ENCODE measurements around the gene ORC5.
"Not testable (repeated sequence)": the region's sequence is repeated elsewhere in the genome, so short reads cannot be mapped to it uniquely, and the experiment has no call there.

ORC5 gene

DNA sequence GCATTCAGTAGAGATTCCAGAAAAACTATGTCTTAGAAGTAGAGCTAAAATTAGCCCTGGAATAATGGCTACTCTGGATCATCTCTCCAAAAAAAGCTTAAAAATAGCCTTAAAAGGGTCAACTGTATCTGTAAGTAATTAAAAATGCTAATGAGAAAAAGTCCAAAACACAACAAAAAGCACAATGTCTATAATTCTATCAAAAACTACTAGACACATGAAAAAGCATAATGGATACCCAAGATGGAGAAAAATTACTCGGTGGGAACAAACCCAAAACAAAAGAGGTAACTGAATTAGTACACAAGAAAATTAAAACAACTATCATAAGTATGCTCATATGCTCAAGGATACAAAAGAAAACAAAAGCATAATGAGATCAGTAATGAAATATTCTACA, 15.4 kb downstream of the ORC5 start:
- no peak for DNase-seq (ENCODE audit: extremely low read depth in 1 of 2, low read depth in 1 of 2)

DNA sequence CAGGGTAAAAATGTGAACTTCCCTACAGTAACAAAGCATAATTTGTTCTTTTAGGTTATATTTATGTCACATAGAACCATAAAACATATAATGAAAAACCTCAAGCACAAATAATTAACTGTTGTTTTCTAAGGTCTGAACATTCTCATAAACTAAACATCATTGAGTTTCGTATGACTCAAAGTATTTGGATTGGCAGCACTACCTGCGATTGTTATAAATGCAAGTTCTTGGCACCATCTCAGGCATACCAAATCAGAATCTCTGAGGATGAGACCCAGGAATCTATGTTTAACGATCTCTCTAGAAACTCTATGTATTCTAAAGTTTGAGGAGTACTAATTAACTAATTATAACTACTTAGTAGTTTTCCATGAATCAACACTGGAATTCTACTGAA, 22.5 kb downstream of the ORC5 start:
- DNase-seq (ENCODE audit: extremely low read depth in 1 of 2, low read depth in 1 of 2), result no peak

DNA sequence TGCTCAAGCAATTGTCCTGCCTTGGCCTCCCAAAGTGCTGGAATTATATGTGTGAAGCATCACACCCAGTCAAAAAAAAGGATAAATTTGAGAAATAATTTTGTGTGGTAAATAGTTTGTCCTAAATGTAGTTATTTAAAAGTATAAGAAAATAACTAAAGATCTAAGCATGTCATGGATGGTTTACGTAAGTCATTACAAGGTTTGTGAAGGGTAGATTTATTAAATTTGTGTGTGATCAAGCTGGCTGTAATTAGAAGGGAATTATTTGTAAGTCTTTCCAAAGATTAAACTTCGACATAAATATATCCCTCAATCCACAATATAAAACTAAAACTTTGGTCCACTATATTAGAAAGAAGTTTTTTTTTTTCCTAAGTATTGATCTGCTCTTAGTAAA, 28.6 kb downstream of the ORC5 start:
- no peak for DNase-seq (ENCODE audit: extremely low read depth in 1 of 2, low read depth in 1 of 2)

DNA sequence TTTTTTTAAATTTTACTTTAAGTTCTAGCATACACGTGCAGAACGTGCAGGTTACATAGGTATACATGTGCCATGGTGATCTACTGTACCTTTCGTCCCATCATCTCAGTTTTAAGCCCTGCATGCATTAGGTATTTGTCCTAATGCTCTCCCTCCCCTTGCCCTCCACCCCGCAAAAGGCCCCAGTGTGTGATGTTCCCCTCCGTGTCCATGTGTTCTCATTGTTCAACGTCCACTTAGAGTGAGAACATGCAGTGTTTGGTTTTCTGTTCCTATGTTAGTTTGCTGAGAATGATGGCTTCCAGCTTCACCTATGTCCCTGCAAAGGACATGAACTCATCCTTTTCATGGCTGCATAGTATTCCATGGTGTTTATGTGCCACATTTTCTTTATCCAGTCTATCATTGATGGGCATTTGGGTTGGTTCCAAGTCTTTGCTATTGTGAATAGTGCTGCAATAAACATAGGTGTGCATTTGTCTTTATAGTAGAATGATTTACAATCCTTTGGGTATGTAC, 30.2 kb downstream of the ORC5 start:
- DNase-seq (ENCODE audit: extremely low read depth in 1 of 2, low read depth in 1 of 2), result not testable (repeated sequence)

DNA sequence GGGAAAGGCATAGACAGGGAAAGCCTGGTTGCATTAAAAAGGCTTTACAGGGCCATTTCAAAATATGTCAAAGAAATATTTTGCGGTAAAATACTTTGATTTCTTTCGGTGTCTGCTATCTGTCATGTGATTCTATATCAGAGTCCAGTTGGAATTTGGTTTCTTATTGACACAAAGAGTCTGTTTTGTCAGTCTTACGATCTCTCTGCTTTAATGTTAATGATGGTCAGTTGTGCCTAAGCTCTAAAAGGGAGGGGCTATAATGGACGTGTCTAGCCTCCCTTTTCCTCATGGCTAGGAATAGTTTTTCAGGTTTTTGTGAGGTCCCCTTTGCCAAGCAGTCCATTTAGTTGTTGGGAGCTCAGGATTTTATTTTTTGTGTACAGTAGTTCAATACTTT, 31.5 kb downstream of the ORC5 start:
- no peak for DNase-seq (ENCODE audit: extremely low read depth in 1 of 2, low read depth in 1 of 2)

DNA sequence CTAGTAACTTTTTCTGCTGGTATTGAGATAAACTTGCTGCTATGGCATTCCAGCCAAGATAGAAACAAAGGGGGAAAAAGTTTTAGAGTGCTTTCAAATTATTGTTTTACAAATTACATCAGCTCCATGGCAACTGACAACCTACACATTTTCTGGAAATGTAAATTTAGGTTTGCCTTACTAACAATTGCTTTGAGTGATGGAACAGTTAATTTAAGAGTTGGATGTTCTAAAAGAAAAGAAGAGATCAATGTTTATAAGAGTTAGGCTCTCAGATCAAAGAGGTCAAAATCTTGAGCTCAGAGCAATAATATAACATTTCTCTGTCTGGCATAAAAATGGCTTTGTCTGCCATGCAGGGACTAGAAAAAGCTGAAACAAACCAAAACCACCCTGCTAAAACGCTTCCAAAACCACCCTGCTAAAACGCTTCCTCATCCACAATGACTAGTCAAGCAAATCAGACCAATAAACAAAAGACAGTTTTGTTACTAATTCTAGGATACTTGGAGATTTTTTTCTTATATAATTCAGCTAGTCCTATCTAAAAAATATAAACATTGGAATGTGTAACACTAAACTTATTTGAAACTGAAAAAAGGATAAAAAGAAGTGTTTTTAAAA, 32.3 kb downstream of the ORC5 start:
- no peak for DNase-seq (ENCODE audit: extremely low read depth in 1 of 2, low read depth in 1 of 2)

DNA sequence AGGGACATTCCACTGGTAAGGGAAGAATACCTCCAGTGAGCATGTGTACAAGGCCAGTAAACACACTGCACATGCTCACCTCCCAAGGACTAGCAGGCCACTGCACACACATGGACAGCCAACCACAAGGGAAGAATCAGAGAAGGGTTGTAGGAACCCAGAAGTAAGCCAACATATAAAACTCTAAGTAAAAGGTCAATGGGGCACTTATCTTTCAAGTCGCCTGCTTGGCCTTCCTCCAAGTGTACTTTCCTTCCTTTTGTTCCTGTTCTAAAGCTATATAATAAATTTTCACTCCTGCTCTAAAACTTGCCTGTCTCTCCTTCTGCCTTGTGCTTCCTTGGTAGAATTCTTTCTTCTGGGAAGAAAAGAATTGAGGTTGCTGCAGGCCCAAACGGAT, 33.0 kb downstream of the ORC5 start:
- DNase-seq (ENCODE audit: extremely low read depth in 1 of 2, low read depth in 1 of 2), result no peak

DNA sequence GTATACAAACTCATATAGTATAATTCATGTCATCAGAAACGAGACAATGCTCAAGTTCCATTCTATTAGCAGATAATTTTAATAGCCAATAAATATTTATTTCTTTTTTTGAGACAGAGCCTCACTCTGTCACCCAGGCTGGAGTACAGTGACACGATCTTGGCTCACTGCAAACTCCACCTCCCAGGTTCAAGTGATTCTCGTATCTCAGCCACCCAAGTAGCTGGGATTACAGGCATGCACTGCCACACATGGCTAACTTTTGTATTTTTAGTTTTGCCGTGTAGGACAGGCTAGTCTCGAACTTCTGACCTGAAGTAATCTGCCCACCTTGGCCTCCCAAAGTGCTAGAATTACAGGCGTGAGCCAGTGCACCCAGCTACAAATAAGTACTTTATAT, 45.7 kb downstream of the ORC5 start:
- DNase-seq (ENCODE audit: extremely low read depth in 1 of 2, low read depth in 1 of 2), result no peak

DNA sequence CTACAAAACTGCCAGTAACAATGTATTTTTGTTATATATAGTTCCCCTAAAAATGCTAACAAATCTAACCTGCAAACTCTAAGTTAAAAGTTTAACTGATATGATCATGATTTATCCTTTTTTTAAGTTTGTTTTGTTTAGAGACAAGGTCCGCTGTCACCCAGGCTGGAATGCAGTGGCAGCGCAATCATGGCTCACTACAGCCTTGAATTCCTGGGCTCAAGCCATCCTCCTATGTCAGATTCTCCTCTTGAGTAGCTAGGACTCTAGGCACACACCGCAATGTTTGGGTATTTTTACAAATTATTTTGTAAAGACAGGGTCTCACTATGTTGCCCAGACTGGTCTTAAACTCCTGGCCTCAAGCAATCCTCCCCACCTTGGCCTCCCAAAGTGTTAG, 46.6 kb downstream of the ORC5 start:
- no peak for DNase-seq (ENCODE audit: extremely low read depth in 1 of 2, low read depth in 1 of 2)

DNA sequence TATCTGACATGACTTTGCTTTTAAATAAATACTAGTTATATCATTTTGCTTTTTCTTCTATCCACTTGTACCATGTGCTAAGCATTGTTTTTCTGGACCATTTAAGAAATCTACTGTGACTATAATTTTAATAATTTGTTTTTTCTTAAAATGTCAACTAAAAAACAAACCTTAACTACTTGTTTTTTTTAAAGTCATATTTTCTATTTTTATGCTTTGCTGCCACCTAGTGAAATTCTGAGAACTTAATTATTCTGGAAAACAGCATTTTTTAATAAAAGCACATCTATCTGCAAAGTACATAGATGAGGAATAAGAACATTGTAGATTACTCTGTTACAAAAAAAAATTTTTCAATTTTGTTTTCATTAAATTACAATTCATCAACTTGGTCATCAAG, 47.4 kb downstream of the ORC5 start:
- DNase-seq (ENCODE audit: extremely low read depth in 1 of 2, low read depth in 1 of 2), result no peak

DNA sequence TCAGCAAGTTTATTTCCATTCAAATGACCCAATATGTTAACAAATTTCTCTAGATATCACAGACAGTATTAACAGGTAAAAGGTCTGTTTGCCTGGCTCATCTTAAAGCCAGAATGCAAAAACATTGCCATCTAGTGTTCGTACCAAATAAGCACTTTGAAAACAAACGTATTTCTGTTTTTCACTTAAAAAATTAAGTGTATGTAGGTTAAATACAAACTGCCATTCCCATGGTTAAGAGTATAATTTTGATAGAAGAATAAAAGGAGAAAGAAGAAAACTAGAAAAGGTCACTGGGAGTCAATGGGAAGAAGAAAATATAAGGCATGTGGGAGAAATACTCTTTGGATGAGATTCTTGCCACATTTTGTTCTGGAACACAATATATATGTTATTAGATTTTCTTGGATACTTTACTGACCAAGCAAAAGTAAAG, 51.0 kb downstream of the ORC5 start:
- no peak for DNase-seq (ENCODE audit: extremely low read depth in 1 of 2, low read depth in 1 of 2)

DNA sequence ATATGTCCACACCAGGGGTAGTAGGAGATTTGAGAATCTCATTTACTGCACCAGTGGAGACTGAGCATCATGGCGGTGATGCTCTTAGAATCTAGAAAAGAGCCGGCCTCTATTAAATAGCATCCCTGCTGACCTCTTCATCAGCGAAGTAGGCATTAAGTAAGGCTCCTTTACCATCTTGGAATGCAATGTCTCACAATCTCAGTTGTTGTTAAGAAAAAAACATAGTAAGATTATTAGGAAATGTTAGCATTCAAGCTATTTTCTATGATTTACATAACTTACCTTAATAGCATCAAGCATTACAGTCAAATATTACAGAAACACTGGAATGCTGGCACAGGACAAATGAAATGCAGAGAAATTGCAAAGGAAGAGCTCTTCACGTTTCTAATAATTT, 54.5 kb downstream of the ORC5 start:
- no peak for DNase-seq (ENCODE audit: extremely low read depth in 1 of 2, low read depth in 1 of 2)

DNA sequence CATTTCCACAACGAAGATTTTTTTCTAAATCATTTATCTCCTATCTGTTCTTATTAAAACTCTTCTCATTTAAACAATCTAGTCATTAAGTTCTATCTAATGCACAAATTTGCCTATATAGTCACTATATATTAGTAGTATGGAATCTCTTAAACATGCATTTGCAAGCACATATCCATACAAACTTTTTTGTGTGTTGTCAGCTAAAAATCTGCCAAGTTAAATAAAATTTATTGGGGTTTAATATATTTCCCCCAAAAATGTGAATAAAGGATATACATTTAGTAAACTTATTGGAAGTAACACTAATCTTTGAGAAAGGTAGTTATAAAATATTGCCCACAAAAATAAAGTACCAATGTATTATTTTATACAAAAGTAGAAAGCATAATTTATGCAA, 55.3 kb downstream of the ORC5 start:
- DNase-seq (ENCODE audit: extremely low read depth in 1 of 2, low read depth in 1 of 2), result no peak

DNA sequence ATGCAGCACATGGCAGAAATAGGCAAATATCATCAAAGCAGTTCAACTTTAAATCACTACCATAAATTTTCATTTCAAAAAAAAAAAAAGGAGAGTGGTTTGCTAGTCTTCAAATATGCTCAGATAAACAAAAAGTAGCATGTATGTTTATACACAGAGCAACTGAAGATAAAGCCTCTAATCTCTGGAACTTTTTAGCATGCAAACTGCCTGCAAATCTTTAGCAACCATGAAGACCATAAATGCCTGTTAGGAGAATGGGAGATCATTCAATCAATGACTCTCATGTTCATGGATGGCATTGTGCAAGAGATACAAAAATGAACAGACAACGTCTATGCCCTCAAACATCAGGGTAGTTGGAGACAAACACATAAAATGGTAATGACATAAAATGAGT, 57.3 kb downstream of the ORC5 start:
- DNase-seq (ENCODE audit: extremely low read depth in 1 of 2, low read depth in 1 of 2), result no peak

DNA sequence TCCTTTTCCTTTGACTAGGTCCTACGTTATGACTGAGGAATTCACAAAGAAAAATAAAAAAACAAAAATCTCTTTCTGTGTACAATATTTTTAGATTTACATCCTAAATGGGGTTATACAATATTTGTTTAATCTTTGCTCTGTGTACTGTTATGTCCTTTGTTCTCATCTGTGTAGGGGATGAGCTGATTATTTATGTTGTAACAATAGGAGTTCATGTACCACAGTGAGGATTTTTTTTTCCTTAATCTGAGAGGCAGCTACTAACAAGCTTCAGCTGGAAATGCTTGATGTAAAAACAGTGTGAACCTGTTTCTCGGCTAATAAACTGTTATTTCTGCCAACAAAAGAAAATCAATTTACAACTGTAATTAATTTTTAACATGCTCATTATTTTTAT, 58.0 kb downstream of the ORC5 start:
- no peak for DNase-seq (ENCODE audit: extremely low read depth in 1 of 2, low read depth in 1 of 2)

DNA sequence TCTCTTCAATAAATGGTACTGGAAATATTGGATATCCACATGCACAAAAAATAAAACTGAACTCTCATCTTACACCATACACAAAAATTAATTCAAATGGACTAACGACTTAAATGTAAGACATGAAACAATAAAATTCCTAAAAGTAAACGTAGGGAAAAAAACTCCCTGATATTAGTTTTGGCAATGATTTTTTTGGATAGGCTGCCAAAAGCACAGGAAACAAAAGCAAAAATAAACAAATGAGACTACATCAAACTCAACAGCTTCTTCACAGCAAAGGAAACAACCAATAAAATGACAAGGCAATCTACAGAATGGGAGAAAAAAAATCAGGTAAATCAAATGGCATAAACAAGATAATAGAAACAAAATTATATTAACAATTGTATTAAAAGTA, 65.7 kb downstream of the ORC5 start:
- DNase-seq (ENCODE audit: extremely low read depth in 1 of 2, low read depth in 1 of 2), result no peak

DNA sequence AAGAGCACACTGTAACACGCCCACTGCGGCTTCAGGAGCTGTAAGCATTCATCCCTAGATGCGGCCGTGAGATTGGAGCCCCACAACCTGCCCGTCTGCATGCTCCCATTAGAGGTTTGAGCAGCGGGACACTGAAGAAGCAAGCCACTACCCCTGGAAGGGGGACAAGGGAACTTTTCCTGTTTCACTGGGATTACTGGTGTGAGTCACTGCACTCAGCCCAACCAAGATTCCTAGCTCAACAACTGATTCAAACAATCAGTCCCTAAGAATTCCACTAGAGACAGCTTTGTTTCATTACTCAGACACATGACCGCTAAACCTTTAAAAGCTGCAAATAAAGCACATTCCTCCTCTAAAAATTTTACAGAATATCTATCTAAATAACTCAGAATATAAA, 69.8 kb downstream of the ORC5 start:
- DNase-seq (ENCODE audit: extremely low read depth in 1 of 2, low read depth in 1 of 2), result no peak

DNA sequence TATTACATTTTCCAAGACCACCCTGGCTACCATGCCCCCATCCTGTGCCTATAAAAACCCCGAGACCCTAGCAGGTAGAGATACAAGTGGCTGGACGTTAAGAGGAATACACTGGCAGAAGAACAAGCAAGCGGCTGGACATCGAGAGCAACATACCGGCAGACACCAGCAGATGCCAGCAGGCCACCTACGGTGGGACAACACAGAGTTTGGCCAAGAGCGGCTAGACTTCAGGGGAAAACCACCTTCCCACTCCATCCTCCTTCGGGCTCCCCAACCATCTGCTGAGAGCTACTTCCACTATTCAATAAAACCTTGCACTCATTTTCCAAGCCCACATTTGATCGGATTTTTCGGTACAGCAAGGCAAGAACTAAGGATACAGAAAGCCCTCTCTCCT, 70.3 kb downstream of the ORC5 start:
- DNase-seq (ENCODE audit: extremely low read depth in 1 of 2, low read depth in 1 of 2), result no peak

DNA sequence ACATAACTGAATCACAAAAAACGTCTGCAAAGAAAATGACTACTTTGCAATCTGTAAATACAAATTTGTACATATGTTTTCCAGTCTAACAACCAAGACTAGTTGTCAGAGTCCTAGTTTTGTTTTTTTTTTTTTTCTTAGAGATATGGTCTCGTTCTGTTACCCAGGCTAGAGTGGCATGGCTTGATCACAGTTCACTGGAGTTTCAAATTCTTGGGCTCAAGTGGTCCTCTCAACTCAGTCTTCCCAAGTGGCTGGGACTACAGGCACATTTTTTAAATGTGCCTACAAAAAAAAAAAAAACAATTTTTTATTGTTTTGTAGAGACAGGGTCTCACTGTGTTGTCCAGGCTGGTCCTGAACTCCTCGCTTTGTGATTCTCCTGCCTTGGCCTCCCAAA, 70.8 kb downstream of the ORC5 start:
- DNase-seq (ENCODE audit: extremely low read depth in 1 of 2, low read depth in 1 of 2), result no peak

DNA sequence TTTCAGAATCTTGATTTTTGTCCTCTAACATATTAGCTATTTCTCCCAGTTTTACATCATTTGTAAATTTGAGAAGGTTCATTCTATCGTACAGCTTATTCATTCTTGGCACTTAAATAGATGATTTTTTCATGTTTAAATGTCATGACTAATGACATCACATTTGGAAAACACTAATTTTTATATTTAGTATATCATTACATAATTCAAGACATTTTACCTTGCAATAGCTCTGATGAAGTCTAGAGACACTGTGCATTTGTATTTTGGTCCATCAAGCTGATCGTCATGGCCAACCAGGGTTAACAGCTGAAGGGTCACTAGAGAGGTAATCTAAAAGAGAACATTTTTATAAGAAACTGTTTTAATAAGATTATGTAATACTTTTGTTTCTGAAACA, 71.3 kb downstream of the ORC5 start:
- no peak for DNase-seq (ENCODE audit: extremely low read depth in 1 of 2, low read depth in 1 of 2)

DNA sequence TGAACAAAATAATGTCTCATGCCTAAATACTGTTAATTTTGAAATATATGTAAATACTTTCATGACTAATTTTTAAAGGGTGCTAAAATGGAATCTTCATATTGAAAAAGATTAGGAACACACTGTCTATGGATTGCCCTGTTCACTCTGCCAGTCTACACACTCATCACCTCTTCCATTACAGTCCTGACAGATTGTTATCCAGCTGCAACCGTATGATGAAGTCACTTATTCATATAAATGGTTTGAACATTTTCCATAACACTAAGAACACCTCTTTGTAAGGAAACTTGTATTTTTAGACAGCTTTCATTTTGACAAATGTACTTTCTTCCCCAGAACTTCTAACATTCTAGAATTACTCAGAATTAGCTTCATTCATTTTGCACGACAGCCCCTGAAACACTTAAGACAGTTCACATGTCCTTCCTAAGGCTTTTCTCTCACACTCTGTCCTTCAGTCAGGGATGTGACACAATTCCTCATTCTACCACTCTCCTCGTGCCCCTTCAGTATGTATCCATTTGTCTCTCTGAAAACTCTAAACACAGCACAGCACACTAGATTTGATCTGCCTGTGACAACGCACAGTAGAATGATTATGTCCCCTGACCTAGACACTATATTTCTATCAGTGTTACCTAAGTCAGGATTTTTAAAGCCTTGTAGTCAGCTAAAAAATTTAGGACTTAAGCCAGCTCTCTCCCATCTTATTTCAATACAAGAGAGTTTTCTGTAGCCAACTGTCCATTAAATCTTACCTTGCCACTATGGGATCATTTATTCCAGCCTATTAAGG, 71.9 kb downstream of the ORC5 start:
- DNase-seq (ENCODE audit: extremely low read depth in 1 of 2, low read depth in 1 of 2), result no peak

DNA sequence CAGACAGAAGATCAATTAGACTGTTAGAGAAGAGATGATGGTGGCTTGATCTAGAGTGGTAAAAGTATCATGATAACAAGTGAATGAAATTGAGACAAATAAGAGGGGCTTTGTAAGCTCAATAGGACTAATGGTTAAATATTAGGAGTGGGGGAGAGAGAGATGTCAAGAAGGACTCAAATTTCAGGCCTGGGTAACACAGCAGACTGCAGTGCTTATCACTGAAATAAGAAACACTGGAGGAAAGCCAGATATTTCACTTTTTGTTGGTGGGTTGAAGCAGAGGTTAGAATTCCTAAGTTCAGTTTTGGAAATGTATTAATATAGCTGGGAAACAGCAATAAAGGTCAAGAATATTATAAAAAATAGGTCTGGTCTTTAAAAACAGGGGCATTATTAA, 74.6 kb downstream of the ORC5 start:
- DNase-seq (ENCODE audit: extremely low read depth in 1 of 2, low read depth in 1 of 2), result no peak

DNA sequence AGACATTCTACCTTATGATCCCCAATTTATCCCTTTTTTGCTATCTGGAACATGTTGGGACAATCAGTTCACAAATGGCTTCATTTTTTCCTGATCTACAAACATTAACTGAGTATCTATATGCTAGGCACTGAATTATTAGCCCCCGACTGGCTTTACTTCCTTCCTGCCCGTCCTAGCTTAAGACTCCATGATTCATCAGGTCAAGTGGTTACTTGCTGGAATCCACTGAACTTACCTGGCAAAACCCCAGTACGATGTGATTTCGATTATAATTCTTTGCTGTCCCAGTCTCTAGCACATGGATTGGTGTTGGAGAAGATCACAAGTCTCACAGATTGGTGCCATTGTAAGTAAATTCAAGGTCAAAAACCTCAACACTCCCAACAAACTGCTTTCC, 77.1 kb downstream of the ORC5 start:
- no peak for DNase-seq (ENCODE audit: extremely low read depth in 1 of 2, low read depth in 1 of 2)
